HepG2 (cell line): ENCODE data around the gene PRPSAP1. TPM values are rescaled to one million over a fixed set of nuclear protein-coding genes. Genes with fewer than 3 reads are reported as not detected.

Experiments used
- ATF3 ChIP-seq: sonication (generic); formaldehyde crosslinking; IDR thresholded peaks from 2 replicates; pipeline ENCODE4 v1.4.0; 2020; ENCODE audit warnings: missing genetic modification reagents
- CBX5 ChIP-seq: sonication (generic); formaldehyde crosslinking; IDR thresholded peaks from 2 replicates; pipeline ENCODE4 v1.4.0; 2020; ENCODE audit warnings: missing genetic modification reagents, borderline replicate concordance
- CHD4 ChIP-seq: fragments of 200-600 bp; sonication (generic); IDR thresholded peaks from 2 replicates; pipeline ENCODE4 v1.7.0; 2017; ENCODE audit warnings: mild to moderate bottlenecking, low read length, borderline replicate concordance
- HMG20B ChIP-seq: conservative IDR thresholded peaks from 2 replicates; pipeline ENCODE4 v1.6.1; 2016; ENCODE audit warnings: missing genetic modification reagents, missing compliant biosample characterization
- IKZF4 ChIP-seq: sonication (generic); formaldehyde crosslinking; IDR thresholded peaks from 2 replicates; pipeline ENCODE4 v1.5.1; 2020; ENCODE audit warnings: borderline replicate concordance, mild to moderate bottlenecking, low read depth, missing genetic modification reagents; ENCODE audit errors: not compliant biosample characterization
- IRF2 ChIP-seq: IDR thresholded peaks from 2 replicates; pipeline ENCODE4 v1.6.1; 2018; ENCODE audit warnings: missing genetic modification reagents, missing compliant biosample characterization
- MYNN ChIP-seq: sonication (generic); formaldehyde crosslinking; IDR thresholded peaks from 2 replicates; pipeline ENCODE4 v1.4.0; 2020; ENCODE audit warnings: mild to moderate bottlenecking, low read depth, missing genetic modification reagents
- NFE2L2 ChIP-seq: fragments of 150-350 bp; IDR thresholded peaks from 2 replicates; pipeline ENCODE4 v1.6.1; 2014; ENCODE audit warnings: low read length
- ZBTB20 ChIP-seq: sonication (generic); formaldehyde crosslinking; IDR thresholded peaks from 2 replicates; pipeline ENCODE4 v1.8.1; 2023; ENCODE audit warnings: missing genetic modification reagents, low read depth, mild to moderate bottlenecking, borderline replicate concordance
- ZBTB38 ChIP-seq: sonication (generic); formaldehyde crosslinking; IDR thresholded peaks from 2 replicates; pipeline ENCODE4 v1.5.1; 2020; ENCODE audit warnings: mild to moderate bottlenecking, missing genetic modification reagents
- ZBTB43 ChIP-seq: sonication (generic); formaldehyde crosslinking; conservative IDR thresholded peaks from 2 replicates; pipeline ENCODE4 v1.4.0; 2020; ENCODE audit warnings: missing genetic modification reagents
- ZBTB44 ChIP-seq: sonication (generic); formaldehyde crosslinking; IDR thresholded peaks from 2 replicates; pipeline ENCODE4 v1.4.0; 2020; ENCODE audit warnings: missing genetic modification reagents
- ZBTB7B ChIP-seq: sonication (generic); formaldehyde crosslinking; IDR thresholded peaks from 2 replicates; pipeline ENCODE4 v1.4.0; 2020; ENCODE audit warnings: missing genetic modification reagents
- ZMYM4 ChIP-seq: sonication (generic); formaldehyde crosslinking; IDR thresholded peaks from 2 replicates; pipeline ENCODE4 v1.8.1; 2023; ENCODE audit warnings: mild to moderate bottlenecking, missing genetic modification reagents
- ZNF225 ChIP-seq: sonication (generic); formaldehyde crosslinking; IDR thresholded peaks from 2 replicates; pipeline ENCODE4 v1.4.0; 2020; ENCODE audit warnings: mild to moderate bottlenecking, missing genetic modification reagents
- ZNF256 ChIP-seq: sonication (generic); formaldehyde crosslinking; conservative IDR thresholded peaks from 2 replicates; pipeline ENCODE4 v1.4.0; 2020; ENCODE audit warnings: missing genetic modification reagents
- ZNF329 ChIP-seq: sonication (generic); formaldehyde crosslinking; IDR thresholded peaks from 2 replicates; pipeline ENCODE4 v1.9.0; 2021; ENCODE audit warnings: low read depth, mild to moderate bottlenecking, missing genetic modification reagents
- ZNF432 ChIP-seq: sonication (generic); formaldehyde crosslinking; IDR thresholded peaks from 2 replicates; pipeline ENCODE4 v1.5.0; 2020; ENCODE audit warnings: missing genetic modification reagents, mild to moderate bottlenecking, borderline replicate concordance
- ZNF446 ChIP-seq: sonication (generic); formaldehyde crosslinking; IDR thresholded peaks from 2 replicates; pipeline ENCODE4 v1.5.0; 2020; ENCODE audit warnings: mild to moderate bottlenecking, missing genetic modification reagents
- ZNF512B ChIP-seq: sonication (generic); formaldehyde crosslinking; IDR thresholded peaks from 2 replicates; pipeline ENCODE4 v1.5.1; 2020; ENCODE audit warnings: missing genetic modification reagents, mild to moderate bottlenecking, borderline replicate concordance
- ZNF670 ChIP-seq: sonication (generic); formaldehyde crosslinking; IDR thresholded peaks from 2 replicates; pipeline ENCODE4 v1.8.0; 2022; ENCODE audit warnings: mild to moderate bottlenecking, missing genetic modification reagents, borderline replicate concordance
- ZNF740 ChIP-seq: sonication (generic); formaldehyde crosslinking; IDR thresholded peaks from 2 replicates; pipeline ENCODE4 v1.4.0; 2020; ENCODE audit warnings: missing genetic modification reagents
- ZNF761 ChIP-seq: sonication (generic); formaldehyde crosslinking; conservative IDR thresholded peaks from 2 replicates; pipeline ENCODE4 v1.4.0; 2020; ENCODE audit warnings: mild to moderate bottlenecking, missing genetic modification reagents
- ZNF788 ChIP-seq: sonication (generic); formaldehyde crosslinking; IDR thresholded peaks from 2 replicates; pipeline ENCODE4 v1.5.0; 2020; ENCODE audit warnings: mild to moderate bottlenecking, missing genetic modification reagents, borderline replicate concordance
- ZNF839 ChIP-seq: sonication (generic); formaldehyde crosslinking; IDR thresholded peaks from 2 replicates; pipeline ENCODE4 v1.4.0; 2020; ENCODE audit warnings: missing genetic modification reagents, mild to moderate bottlenecking, borderline replicate concordance
- polyA plus RNA-seq, 8 experiments: library from polyadenylated mRNA; depleted of rRNA in 3 of 8; stranded (reverse) in 7 of 8; unstranded in 1 of 8; fragments of >200 nt; fragmentation: Illumina TruSeq in 4 of 8; extraction: Trizol in 4 of 8; gene quantifications; 2 replicates each; pipeline versions ENCODE4 v1.2.1 to v1.2.3, GENCODE V29; 2011 to 2016; ENCODE audit warnings: low read depth in 4 of 8, missing spikeins in 1 of 8, mixed read lengths in 1 of 8; ENCODE audit not compliant: insufficient read depth in 1 of 8
- total RNA-seq, 5 experiments: library from RNA; depleted of rRNA; stranded (reverse); fragments of >200 nt; fragmentation: Illumina TruSeq; extraction: Trizol; gene quantifications; 2 replicates each; pipeline ENCODE4 v1.2.3, GENCODE V29; 2016; ENCODE audit warnings: low read depth in 1 of 5

Gene PRPSAP1
- total and polyA plus RNA-seq, 2 of the 13 experiments (the other 11 are each of a cell fraction or from before 2014, with no cell fraction given) = 91.1 to 314 TPM

- TF ChIP-seq ATF3 (CRISPR knock-in tag) (no peak), ZNF670 (CRISPR knock-in tag) (peak; percentile 79; the same call in 1 of the 2 replicates), ZBTB38 (no peak), ZBTB43 (CRISPR knock-in tag) (0 out of 2 replicates have a peak, but pooled peaks have one; percentile 28), ZNF446 (CRISPR knock-in tag) (no peak), ZNF432 (CRISPR knock-in tag) (no peak), ZNF839 (CRISPR knock-in tag) (no peak), ZBTB7B (CRISPR knock-in tag) (no peak), ZNF788 (CRISPR knock-in tag) (no peak), HMG20B (CRISPR knock-in tag) (no peak), ZMYM4 (CRISPR knock-in tag) (no peak), ZNF761 (CRISPR knock-in tag) (peak; percentile 8; the same call in 1 of the 2 replicates), ZNF256 (peak; percentile 63; the same call in 1 of the 2 replicates), ZNF512B (no peak), NFE2L2 (no peak), MYNN (CRISPR knock-in tag) (no peak), CHD4 (no peak), IKZF4 (CRISPR knock-in tag) (no peak), ZNF740 (CRISPR knock-in tag) (no peak), ZNF225 (CRISPR knock-in tag) (no peak), ZNF329 (CRISPR knock-in tag) (no peak), CBX5 (CRISPR knock-in tag) (no peak), ZBTB20 (0 out of 2 replicates have a peak, but pooled peaks have one; percentile 31), IRF2 (CRISPR knock-in tag) (no peak), ZBTB44 (CRISPR knock-in tag) (no peak)
Observed at GRCh38 chr17:76353004-76353598, 615 bp downstream of the PRPSAP1 start (continued).
